ENCODE results near the gene CFAP97. TPM values are rescaled to one million over a fixed set of nuclear protein-coding genes. Genes with fewer than 3 reads are reported as not detected.

The CFAP97 gene
- total and polyA plus RNA-seq, 9 of the 15 experiments (the other 6 are each of a cell fraction or from before 2014, with no cell fraction given): 17.3 to 57.8 (median 44.4) TPM

- Histone ChIP-seq H2AFZ (ENCODE audit: low read depth, low read length) (no peak overlapping the region), H3K4me3 (no peak overlapping the region), H3K9ac (ENCODE audit: insufficient read depth in 1 of 2, low read depth in 2 of 2, low read length in 2 of 2) (no peak overlapping the region), H4K20me1 (replicated peaks; ENCODE audit: control insufficient read depth, insufficient read depth, low read length) (peaks cover 3% of the 10 kb centered on the region; the same call in 1 of the 2 replicates), H3K36me3 (ENCODE audit: control insufficient read depth, insufficient read depth, low read length) (no peaks in the 10 kb centered on the region), H3K79me2 (ENCODE audit: control insufficient read depth, insufficient read depth, low read length) (peaks cover 3% of the 10 kb centered on the region; the same call in 2 of the 3 replicates), H3K9me3 (replicated peaks; ENCODE audit: control insufficient read depth, insufficient read depth, low read depth, low read length) (0 out of 2 replicates have a peak, but pooled peaks cover 1% of the 10 kb centered on the region), H3K27ac (ENCODE audit: extremely low read depth, low read depth, low read length) (no peak overlapping the region), H3K27me3 (ENCODE audit: control insufficient read depth in 2 of 2, insufficient read depth in 2 of 2, low read length in 2 of 2) (no peaks in the 10 kb centered on the region), H3K4me1 (replicated peaks in 1 of 2; ENCODE audit: control insufficient read depth in 2 of 2, insufficient read depth in 2 of 2, low read length in 2 of 2) (peaks cover 4 to 7% of the 10 kb centered on the region in 2 experiments; a peak in 4 of 5 replicates), H3K4me2 (ENCODE audit: insufficient read depth, low read length) (no peak overlapping the region), H3K9me1 (ENCODE audit: control insufficient read depth, insufficient read depth, low read length) (no peaks in the 10 kb centered on the region)
- no peak for TF ChIP-seq FOXA1 (IDR thresholded peaks at IDR 0.05; ENCODE audit: borderline replicate concordance)
- TF ChIP-seq NFYB (IDR thresholded peaks at IDR 0.05; ENCODE audit: extremely low read depth, insufficient read length): no peak
- no peak for TF ChIP-seq ZFPM2 (CRISPR knock-in tag; IDR thresholded peaks at IDR 0.05)
- TF ChIP-seq CUX1 (CRISPR knock-in tag; IDR thresholded peaks at IDR 0.05): no peak
- no peak for TF ChIP-seq ZNF696 (CRISPR knock-in tag; conservative IDR thresholded peaks at IDR 0.05)
- TF ChIP-seq HDAC8 (tag; IDR thresholded peaks at IDR 0.05): no peak
- no peak for TF ChIP-seq HNRNPLL (IDR thresholded peaks at IDR 0.05; ENCODE audit: low read depth, low read length, poor library complexity, severe bottlenecking)
- no peak for TF ChIP-seq PHF21A (IDR thresholded peaks at IDR 0.05; ENCODE audit: borderline replicate concordance, low read depth)
- no peak for FAIRE-seq
- 83% methylated on average over 5 of the region's 5 CpGs for WGBS (ENCODE audit: insufficient coverage, low coverage, missing lambda C conversion rate)
- CTCF ChIA-PET (ENCODE audit: low intra/inter-chr PET ratio): no interaction called here
- in situ Hi-C loops (cut with MboI): no loop called here
- BruUV-seq (replicated peaks): no TSS peak
- intact Hi-C loops (cut with micrococcal nuclease): no loop called here
- POLR2A ChIA-PET: no interaction called here
- no peak for DNase-seq (ENCODE audit: extremely low read depth in 1 of 4, low spot score in 3 of 4)
- ATAC-seq: no peak
Measured at GRCh38 chr4:185238215-185238681, 34.4 kb upstream of the CFAP97 start.
